ENCODE results near the gene PCDHA1. TPM values are rescaled to one million over a fixed set of nuclear protein-coding genes. Genes with fewer than 3 reads are reported as not detected.
"Not testable (repeated sequence)": the region's sequence is repeated elsewhere in the genome, so short reads cannot be mapped to it uniquely, and the experiment has no call there.

PCDHA1 gene
- polyA plus RNA-seq, 4 donors: 0.06 to 0.43 TPM; not detected in 2

DNA sequence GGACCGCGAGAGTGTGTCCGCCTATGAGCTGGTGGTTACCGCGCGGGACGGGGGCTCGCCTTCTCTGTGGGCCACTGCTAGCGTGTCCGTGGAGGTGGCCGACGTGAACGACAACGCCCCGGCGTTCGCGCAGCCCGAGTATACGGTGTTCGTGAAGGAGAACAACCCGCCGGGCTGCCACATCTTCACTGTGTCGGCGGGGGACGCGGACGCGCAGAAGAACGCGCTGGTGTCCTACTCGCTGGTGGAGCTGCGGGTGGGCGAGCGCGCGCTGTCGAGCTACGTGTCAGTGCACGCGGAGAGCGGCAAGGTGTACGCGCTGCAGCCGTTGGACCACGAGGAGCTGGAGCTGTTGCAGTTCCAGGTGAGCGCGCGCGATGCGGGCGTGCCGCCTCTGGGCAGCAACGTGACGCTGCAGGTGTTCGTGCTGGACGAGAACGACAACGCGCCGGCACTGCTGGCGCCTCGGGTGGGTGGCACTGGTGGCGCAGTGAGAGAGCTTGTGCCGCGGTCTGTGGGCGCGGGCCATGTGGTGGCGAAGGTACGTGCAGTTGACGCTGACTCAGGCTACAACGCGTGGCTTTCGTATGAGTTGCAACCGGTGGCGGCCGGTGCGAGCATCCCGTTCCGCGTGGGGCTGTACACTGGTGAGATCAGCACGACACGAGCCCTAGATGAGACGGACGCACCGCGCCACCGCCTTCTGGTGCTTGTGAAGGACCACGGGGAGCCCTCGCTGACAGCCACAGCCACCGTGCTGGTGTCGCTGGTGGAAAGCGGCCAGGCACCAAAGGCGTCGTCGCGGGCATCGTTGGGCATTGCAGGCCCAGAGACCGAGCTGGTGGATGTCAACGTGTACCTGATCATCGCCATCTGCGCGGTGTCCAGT lies 49.9 kb downstream of the PCDHA1 start:
- H3K4me1 ChIP-seq (ENCODE audit: control insufficient read depth in 3 of 3, insufficient read depth in 2 of 3, low read depth in 1 of 3, low read length in 2 of 3): no peaks in the 10 kb centered on the region
- DNase-seq: no peak
- no peaks in the 10 kb centered on the region for H3K36me3 ChIP-seq (ENCODE audit: control insufficient read depth in 3 of 3, insufficient read depth in 2 of 3, low read depth in 1 of 3, low read length in 3 of 3)
- H3K9me3 ChIP-seq (ENCODE audit: control insufficient read depth in 2 of 2, insufficient read depth in 1 of 2, low read depth in 1 of 2, low read length in 1 of 2): peaks cover 3 to 38% of the 10 kb centered on the region in 2 donors
- FAIRE-seq: no peak
- no peaks in the 10 kb centered on the region for H3K27me3 ChIP-seq (ENCODE audit: control insufficient read depth in 3 of 3, insufficient read depth in 3 of 3, low read length in 3 of 3)
- no peak overlapping the region for H3K27ac ChIP-seq (ENCODE audit: low read depth in 1 of 3, low read length in 2 of 3)
- no peak overlapping the region for H3K4me3 ChIP-seq (ENCODE audit: low read depth in 1 of 3, low read length in 3 of 3)
- 55 to 73% (median 65%) methylated on average over 103 of the region's 103 CpGs for WGBS, 3 donors

DNA sequence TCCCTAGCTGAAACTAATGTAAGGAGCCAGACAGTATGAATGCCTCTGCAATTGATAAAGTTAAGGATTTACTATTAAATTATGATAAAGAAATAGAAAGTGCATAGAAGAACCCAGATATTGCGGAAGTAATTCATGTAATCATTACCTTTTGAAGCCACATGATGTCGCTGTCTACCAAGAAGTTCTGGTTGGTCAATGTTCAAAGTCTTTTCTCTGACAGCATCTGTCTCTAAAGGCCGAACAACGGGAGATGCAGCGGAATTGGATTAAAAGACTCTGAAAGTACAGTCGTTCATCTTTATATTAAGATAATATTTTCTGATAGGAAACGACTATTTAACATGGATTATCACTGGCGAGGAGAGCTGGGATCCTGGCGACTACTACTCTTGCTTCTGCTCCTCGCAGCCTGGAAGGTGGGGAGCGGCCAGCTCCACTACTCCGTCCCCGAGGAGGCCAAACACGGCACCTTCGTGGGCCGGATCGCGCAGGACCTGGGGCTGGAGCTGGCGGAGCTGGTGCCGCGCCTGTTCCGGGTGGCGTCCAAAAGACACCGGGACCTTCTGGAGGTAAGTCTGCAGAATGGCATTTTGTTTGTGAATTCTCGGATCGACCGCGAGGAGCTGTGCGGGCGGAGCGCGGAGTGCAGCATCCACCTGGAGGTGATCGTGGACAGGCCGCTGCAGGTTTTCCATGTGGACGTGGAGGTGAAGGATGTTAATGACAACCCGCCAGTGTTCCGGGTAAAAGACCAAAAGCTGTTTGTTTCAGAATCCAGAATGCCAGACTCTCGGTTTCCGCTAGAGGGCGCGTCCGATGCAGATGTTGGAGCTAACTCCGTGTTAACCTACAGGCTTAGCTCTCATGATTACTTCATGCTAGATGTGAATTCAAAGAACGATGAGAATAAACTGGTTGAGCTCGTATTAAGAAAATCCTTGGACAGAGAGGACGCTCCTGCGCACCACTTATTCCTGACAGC lies 55.3 kb downstream of the PCDHA1 start, which contains the start of gene PCDHA8:
Gene PCDHA8, plus strand, starts transcription at position 210 of the 985 bp plus-strand sequence. Its CDS starts 135 bp downstream, at position 345.
- 24 to 48% (median 32%) methylated on average over 42 to 47 of the region's 47 CpGs for WGBS, 3 donors
- FAIRE-seq: no peak

DNA sequence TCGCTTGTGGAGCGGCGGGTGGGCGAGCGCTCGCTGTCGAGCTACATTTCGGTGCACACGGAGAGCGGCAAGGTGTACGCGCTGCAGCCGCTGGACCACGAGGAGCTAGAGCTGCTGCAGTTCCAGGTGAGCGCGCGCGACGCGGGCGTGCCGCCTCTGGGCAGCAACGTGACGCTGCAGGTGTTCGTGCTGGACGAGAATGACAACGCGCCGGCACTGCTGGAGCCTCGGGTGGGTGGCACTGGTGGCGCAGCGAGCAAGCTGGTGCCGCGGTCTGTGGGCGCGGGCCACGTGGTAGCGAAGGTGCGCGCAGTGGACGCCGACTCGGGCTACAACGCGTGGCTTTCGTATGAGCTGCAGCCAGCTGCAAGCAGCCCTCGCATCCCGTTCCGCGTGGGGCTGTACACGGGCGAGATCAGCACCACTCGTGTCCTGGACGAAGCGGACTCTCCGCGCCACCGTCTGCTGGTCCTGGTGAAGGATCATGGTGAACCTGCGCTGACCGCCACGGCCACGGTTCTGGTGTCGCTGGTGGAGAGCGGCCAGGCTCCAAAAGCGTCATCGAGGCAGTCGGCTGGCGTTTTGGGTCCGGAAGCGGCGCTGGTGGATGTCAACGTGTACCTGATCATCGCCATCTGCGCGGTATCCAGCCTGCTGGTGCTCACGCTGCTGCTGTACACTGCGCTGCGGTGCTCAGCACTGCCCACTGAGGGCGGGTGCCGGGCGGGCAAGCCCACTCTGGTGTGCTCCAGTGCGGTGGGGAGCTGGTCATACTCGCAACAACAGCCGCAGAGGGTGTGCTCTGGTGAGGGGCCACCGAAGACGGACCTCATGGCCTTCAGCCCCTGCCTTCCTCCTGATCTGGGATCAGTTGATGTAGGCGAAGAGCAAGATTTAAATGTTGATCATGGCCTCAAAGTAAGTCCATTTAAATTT lies 57.1 kb downstream of the PCDHA1 start:
- 57 to 78% methylated on average over 87 of the region's 87 CpGs; no CpG with 5 or more reads in 1 of the 3 donors for WGBS, 3 donors
- no peaks in the 10 kb centered on the region for H3K27me3 ChIP-seq (ENCODE audit: control insufficient read depth in 3 of 3, insufficient read depth in 3 of 3, low read length in 3 of 3)
- FAIRE-seq (no peak), DNase-seq (no peak)
- H3K36me3 ChIP-seq (ENCODE audit: control insufficient read depth in 3 of 3, insufficient read depth in 2 of 3, low read depth in 1 of 3, low read length in 3 of 3): no peaks in the 10 kb centered on the region
- peaks cover 0 to 26% of the 10 kb centered on the region in 2 donors for H3K9me3 ChIP-seq (ENCODE audit: control insufficient read depth in 2 of 2, insufficient read depth in 1 of 2, low read depth in 1 of 2, low read length in 1 of 2)
- H3K4me3 ChIP-seq (ENCODE audit: low read depth in 1 of 3, low read length in 3 of 3): no peak overlapping the region
- H3K4me1 ChIP-seq (ENCODE audit: control insufficient read depth in 3 of 3, insufficient read depth in 2 of 3, low read depth in 1 of 3, low read length in 2 of 3): no peaks in the 10 kb centered on the region
- H3K27ac ChIP-seq (ENCODE audit: low read depth in 1 of 3, low read length in 2 of 3): no peak overlapping the region

More for the DNA sequence above, 55.3 kb downstream of the PCDHA1 start, which contains the start of gene PCDHA8:
- no peak within 1 kb of the TSS for H3K27ac ChIP-seq (ENCODE audit: low read depth in 1 of 3, low read length in 2 of 3)
- H3K4me1 ChIP-seq (ENCODE audit: control insufficient read depth in 3 of 3, insufficient read depth in 2 of 3, low read depth in 1 of 3, low read length in 2 of 3): no peaks in the 10 kb centered on the region
- no peak for DNase-seq
- H3K9me3 ChIP-seq (ENCODE audit: control insufficient read depth in 2 of 2, insufficient read depth in 1 of 2, low read depth in 1 of 2, low read length in 1 of 2): peaks cover 0 to 34% of the 10 kb centered on the region in 2 donors
- H3K36me3 ChIP-seq (ENCODE audit: control insufficient read depth in 3 of 3, insufficient read depth in 2 of 3, low read depth in 1 of 3, low read length in 3 of 3): no peaks in the 10 kb centered on the region
- H3K4me3 ChIP-seq (ENCODE audit: low read depth in 1 of 3, low read length in 3 of 3): no peak within 1 kb of the TSS
- H3K27me3 ChIP-seq (ENCODE audit: control insufficient read depth in 3 of 3, insufficient read depth in 3 of 3, low read length in 3 of 3): no peaks in the 10 kb centered on the region

DNA sequence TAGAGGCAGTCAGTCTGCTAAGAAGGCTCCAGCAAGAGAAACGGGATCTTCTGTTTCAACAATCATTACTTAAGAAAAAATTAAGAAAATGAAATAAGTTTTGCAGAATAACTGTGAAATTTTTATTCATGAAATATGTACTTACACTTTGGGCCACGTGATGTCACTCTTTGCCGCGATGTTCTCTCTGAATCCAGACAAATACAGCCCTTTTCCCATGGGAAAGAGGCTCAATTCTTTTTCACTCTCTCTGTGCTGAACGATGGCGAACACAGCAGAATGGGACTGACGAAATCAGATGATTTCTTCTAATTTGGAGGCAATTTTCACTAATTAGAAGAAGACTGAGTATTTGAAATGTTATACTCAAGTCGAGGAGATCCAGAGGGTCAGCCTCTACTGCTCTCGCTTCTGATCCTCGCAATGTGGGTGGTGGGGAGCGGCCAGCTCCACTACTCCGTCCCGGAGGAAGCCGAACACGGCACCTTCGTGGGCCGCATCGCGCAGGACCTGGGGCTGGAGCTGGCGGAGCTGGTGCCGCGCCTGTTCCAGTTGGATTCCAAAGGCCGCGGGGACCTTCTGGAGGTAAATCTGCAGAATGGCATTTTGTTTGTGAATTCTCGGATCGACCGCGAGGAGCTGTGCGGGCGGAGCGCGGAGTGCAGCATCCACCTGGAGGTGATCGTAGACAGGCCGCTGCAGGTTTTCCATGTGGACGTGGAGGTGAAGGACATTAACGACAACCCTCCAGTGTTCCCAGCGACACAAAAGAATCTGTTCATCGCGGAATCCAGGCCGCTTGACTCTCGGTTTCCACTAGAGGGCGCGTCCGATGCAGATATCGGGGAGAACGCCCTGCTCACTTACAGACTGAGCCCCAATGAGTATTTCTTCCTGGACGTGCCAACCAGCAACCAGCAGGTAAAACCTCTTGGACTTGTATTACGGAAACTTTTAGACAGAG lies 62.5 kb downstream of the PCDHA1 start, which contains the start of gene PCDHA9:
Gene PCDHA9, plus strand, starts transcription at position 244 of the 964 bp plus-strand sequence. Its CDS starts 114 bp downstream, at position 358.
- DNase-seq; H3K36me3 ChIP-seq (ENCODE audit: control insufficient read depth in 3 of 3, insufficient read depth in 2 of 3, low read depth in 1 of 3, low read length in 3 of 3); H3K4me1 ChIP-seq (ENCODE audit: control insufficient read depth in 3 of 3, insufficient read depth in 2 of 3, low read depth in 1 of 3, low read length in 2 of 3); H3K27ac ChIP-seq (ENCODE audit: low read depth in 1 of 3, low read length in 2 of 3); H3K4me3 ChIP-seq (ENCODE audit: low read depth in 1 of 3, low read length in 3 of 3); H3K27me3 ChIP-seq (ENCODE audit: control insufficient read depth in 3 of 3, insufficient read depth in 3 of 3, low read length in 3 of 3); FAIRE-seq: not testable (repeated sequence)
- WGBS, 3 donors: 25 to 45% methylated on average over 37 to 46 of the region's 48 CpGs; no CpG with 5 or more reads in 1 of the 3 donors
- H3K9me3 ChIP-seq (ENCODE audit: control insufficient read depth in 2 of 2, insufficient read depth in 1 of 2, low read depth in 1 of 2, low read length in 1 of 2): peaks cover 0 to 13% of the 10 kb centered on the region in 2 donors

DNA sequence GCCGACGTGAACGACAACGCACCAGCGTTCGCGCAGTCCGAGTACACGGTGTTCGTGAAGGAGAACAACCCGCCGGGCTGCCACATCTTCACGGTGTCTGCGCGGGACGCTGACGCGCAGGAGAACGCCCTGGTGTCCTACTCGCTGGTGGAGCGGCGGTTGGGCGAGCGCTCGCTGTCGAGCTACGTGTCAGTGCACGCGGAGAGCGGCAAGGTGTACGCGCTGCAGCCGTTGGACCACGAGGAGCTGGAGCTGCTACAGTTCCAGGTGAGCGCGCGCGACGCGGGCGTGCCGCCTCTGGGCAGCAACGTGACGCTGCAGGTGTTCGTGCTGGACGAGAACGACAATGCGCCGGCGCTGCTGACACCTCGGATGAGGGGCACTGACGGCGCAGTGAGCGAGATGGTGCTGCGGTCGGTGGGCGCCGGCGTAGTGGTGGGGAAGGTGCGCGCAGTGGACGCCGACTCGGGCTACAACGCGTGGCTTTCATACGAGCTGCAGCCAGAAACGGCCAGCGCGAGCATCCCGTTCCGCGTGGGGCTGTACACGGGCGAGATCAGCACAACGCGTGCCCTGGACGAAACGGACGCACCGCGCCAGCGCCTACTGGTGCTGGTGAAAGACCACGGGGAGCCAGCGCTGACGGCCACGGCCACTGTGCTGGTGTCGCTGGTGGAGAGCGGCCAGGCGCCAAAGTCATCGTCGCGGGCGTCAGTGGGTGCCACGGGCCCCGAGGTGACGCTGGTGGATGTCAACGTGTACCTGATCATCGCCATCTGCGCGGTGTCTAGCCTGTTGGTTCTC lies 64.1 kb downstream of the PCDHA1 start:
- not testable (repeated sequence) for H3K27me3 ChIP-seq (ENCODE audit: control insufficient read depth in 3 of 3, insufficient read depth in 3 of 3, low read length in 3 of 3); H3K27ac ChIP-seq (ENCODE audit: low read depth in 1 of 3, low read length in 2 of 3); H3K4me1 ChIP-seq (ENCODE audit: control insufficient read depth in 3 of 3, insufficient read depth in 2 of 3, low read depth in 1 of 3, low read length in 2 of 3); H3K4me3 ChIP-seq (ENCODE audit: low read depth in 1 of 3, low read length in 3 of 3); DNase-seq; FAIRE-seq; H3K36me3 ChIP-seq (ENCODE audit: control insufficient read depth in 3 of 3, insufficient read depth in 2 of 3, low read depth in 1 of 3, low read length in 3 of 3)
- H3K9me3 ChIP-seq (ENCODE audit: control insufficient read depth in 2 of 2, insufficient read depth in 1 of 2, low read depth in 1 of 2, low read length in 1 of 2): peaks cover 0 to 12% of the 10 kb centered on the region in 2 donors
- WGBS, 3 donors: 55 to 80% methylated on average over 97 to 101 of the region's 101 CpGs; no CpG with 5 or more reads in 1 of the 3 donors

DNA sequence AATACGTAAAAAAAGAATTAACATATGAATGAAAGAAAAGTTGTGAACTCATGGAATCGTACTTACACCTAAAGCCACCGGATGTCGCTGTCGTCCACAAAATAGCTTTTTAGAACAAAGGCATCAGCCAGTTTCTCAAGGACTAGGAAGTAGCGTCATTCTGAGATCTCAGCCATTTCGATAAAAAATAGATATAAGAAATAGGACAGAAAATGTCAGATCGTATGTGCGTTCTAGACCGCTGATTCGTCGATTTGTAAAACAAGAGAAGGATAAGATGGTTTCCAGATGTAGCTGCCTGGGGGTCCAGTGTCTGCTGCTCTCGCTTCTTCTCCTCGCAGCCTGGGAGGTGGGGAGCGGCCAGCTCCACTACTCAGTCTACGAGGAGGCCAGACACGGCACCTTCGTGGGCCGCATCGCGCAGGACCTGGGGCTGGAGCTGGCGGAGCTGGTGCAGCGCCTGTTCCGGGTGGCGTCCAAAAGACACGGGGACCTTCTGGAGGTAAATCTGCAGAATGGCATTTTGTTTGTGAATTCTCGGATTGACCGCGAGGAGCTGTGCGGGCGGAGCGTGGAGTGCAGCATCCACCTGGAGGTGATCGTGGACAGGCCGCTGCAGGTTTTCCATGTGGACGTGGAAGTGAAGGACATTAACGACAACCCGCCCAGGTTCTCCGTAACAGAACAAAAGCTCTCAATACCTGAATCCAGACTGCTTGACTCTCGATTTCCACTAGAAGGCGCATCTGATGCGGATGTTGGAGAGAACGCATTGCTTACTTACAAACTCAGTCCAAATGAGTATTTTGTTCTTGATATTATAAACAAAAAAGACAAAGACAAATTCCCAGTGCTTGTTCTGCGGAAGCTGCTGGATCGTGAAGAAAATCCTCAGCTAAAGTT lies 70.1 kb downstream of the PCDHA1 start, which contains the start of gene PCDHA10:
Gene PCDHA10, plus strand, starts transcription at position 126 of the 903 bp plus-strand sequence. Its CDS starts 152 bp downstream, at position 278.
- DNase-seq (no peak), FAIRE-seq (no peak)
- Histone ChIP-seq H3K4me3 (ENCODE audit: low read depth in 1 of 3, low read length in 3 of 3) (no peak within 1 kb of the TSS), H3K9me3 (ENCODE audit: control insufficient read depth in 2 of 2, insufficient read depth in 1 of 2, low read depth in 1 of 2, low read length in 1 of 2) (peaks cover 0 to 7% of the 10 kb centered on the region in 2 donors), H3K27me3 (ENCODE audit: control insufficient read depth in 3 of 3, insufficient read depth in 3 of 3, low read length in 3 of 3) (no peaks in the 10 kb centered on the region), H3K36me3 (ENCODE audit: control insufficient read depth in 3 of 3, insufficient read depth in 2 of 3, low read depth in 1 of 3, low read length in 3 of 3) (no peaks in the 10 kb centered on the region), H3K27ac (ENCODE audit: low read depth in 1 of 3, low read length in 2 of 3) (no peak within 1 kb of the TSS), H3K4me1 (ENCODE audit: control insufficient read depth in 3 of 3, insufficient read depth in 2 of 3, low read depth in 1 of 3, low read length in 2 of 3) (no peaks in the 10 kb centered on the region)
- 29 to 53% methylated on average over 44 of the region's 44 CpGs; no CpG with 5 or more reads in 1 of the 3 donors for WGBS, 3 donors

Measured in small intestine (tissue), 7 donors.